ENCODE measurements around the gene GNLY.

GNLY gene

DNA sequence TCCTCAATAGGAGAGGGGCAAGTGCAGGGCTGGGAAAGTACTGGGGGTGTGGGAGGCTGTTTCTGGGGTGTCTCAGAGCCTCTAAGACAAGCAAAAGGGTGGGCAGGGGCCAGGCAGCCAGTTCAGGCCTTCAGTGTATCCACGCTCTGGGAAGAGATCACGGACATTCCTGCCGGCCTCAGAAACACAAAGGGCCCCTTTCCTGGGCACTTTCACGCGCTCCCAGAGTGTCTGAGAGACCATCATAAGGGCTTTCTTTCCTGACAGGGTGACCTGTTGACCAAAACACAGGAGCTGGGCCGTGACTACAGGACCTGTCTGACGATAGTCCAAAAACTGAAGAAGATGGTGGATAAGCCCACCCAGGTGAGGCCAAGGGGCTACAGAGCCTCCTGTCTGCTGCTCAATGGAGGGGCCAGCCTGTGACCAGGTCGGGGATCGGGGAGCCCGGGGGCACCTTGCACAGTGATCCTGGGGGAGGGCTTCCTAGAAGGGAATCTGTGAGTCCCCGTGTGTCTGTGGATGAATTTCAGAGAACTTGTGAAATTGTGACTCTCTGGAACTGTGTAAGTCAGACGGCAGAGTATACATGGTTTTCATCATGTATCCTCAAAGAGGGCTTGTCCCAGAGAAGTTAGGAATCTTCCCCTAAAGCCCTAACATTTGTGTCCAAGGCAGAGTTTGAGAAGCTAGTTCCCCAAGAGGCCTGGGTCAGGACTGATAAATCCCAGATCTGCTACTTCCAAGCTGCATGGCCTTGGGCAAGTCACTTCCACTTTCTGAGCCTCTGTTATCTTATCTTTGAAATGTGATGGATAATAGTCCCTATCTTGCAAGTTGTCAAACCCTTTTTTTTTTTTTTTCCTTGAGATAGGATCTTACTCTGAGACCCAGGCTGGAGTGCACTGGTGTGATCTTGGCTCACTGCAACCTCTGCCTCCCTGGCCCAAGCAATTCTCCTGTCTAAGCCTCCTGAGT is 1.8 kb downstream of the GNLY start:
- no peak for DNase-seq (ENCODE audit: insufficient read length)
- no peak for FAIRE-seq
- TF ChIP-seq POLR2A (IDR thresholded peaks at IDR 0.05; ENCODE audit: low read depth, low read length), result no peak
- no peak for TF ChIP-seq TAF1 (IDR thresholded peaks at IDR 0.05; ENCODE audit: borderline replicate concordance, low read depth, low read length)
- no peak for TF ChIP-seq POLR2AphosphoS5 (IDR thresholded peaks at IDR 0.05; ENCODE audit: low read depth, low read length)

- TF ChIP-seq POLR2A (IDR thresholded peaks at IDR 0.05; ENCODE audit: low read depth, low read length), result no peak
- TF ChIP-seq TAF1 (IDR thresholded peaks at IDR 0.05; ENCODE audit: borderline replicate concordance, low read depth, low read length), result no peak
- TF ChIP-seq POLR2AphosphoS5 (IDR thresholded peaks at IDR 0.05; ENCODE audit: low read depth, low read length), result no peak
- DNase-seq (ENCODE audit: insufficient read length) (no peak), FAIRE-seq (no peak)
Measured at GRCh38 chr2:85697096-85697495, 2.9 kb downstream of the GNLY start.

- no peak for DNase-seq (ENCODE audit: insufficient read length)
- TF ChIP-seq TAF1 (IDR thresholded peaks at IDR 0.05; ENCODE audit: borderline replicate concordance, low read depth, low read length), result no peak
- TF ChIP-seq POLR2AphosphoS5 (IDR thresholded peaks at IDR 0.05; ENCODE audit: low read depth, low read length), result no peak
- TF ChIP-seq POLR2A (IDR thresholded peaks at IDR 0.05; ENCODE audit: low read depth, low read length), result no peak
- FAIRE-seq, result no peak
Measured at GRCh38 chr2:85697716-85698115, 3.6 kb downstream of the GNLY start.

- FAIRE-seq (no peak), DNase-seq (ENCODE audit: insufficient read length) (no peak)
- no peak for TF ChIP-seq POLR2AphosphoS5 (IDR thresholded peaks at IDR 0.05; ENCODE audit: low read depth, low read length)
Measured at GRCh38 chr2:85698184-85698879, 4.2 kb downstream of the GNLY start.

- no peak for FAIRE-seq
- DNase-seq (ENCODE audit: insufficient read length), result no peak
- TF ChIP-seq TAF1 (IDR thresholded peaks at IDR 0.05; ENCODE audit: borderline replicate concordance, low read depth, low read length), result no peak
- no peak for TF ChIP-seq POLR2AphosphoS5 (IDR thresholded peaks at IDR 0.05; ENCODE audit: low read depth, low read length)
Measured at GRCh38 chr2:85698880-85699254, 4.7 kb downstream of the GNLY start.

DNA sequence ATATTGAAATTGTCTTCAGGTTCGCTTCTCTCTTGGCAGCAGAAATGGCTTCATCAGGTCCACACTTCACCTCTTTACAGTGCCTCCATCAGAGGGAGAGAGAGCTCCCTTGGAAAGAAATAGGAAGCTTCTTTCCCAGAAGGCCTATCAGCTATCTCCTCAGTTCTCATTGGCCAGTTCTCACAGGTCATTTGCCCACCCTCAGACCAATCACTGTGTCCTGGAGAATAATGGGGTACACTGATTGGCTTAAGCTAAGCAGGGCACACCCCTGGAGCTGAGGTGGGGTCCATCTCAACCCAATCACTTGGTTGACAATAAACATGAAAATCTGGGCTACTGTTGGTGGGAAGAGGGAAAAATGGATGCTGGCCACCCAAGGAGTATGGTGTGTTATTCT is 5.2 kb downstream of the GNLY start:
- TF ChIP-seq POLR2A (IDR thresholded peaks at IDR 0.05; ENCODE audit: low read depth, low read length) (no peak), TAF1 (IDR thresholded peaks at IDR 0.05; ENCODE audit: borderline replicate concordance, low read depth, low read length) (no peak), POLR2AphosphoS5 (IDR thresholded peaks at IDR 0.05; ENCODE audit: low read depth, low read length) (no peak)
- DNase-seq (ENCODE audit: insufficient read length) (no peak), FAIRE-seq (no peak)

GRCh38 chr2:85702172-85702571 is 8.0 kb downstream of the GNLY start:
- TF ChIP-seq TAF1 (IDR thresholded peaks at IDR 0.05; ENCODE audit: borderline replicate concordance, low read depth, low read length) (no peak), POLR2AphosphoS5 (IDR thresholded peaks at IDR 0.05; ENCODE audit: low read depth, low read length) (no peak), POLR2A (IDR thresholded peaks at IDR 0.05; ENCODE audit: low read depth, low read length) (no peak)
- FAIRE-seq (no peak), DNase-seq (ENCODE audit: insufficient read length) (no peak)

DNA sequence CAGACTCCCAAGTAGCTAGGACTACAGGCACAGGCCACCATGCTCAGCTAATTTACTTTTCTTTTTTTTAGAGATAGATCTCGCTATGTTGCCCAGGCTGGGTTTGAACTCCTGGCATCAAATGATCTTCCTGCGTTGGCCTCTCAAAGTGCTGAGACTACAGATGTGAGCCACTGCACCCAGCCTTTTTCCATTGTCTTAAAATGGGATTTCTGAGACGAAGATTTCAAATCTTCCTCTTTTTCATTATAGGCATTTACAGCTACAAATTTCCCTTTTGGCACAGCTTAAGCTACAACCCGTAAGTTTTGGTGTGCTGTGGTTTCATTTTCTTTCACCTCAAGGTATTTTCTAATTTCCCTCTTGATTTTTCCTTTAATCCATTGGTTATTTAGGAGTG is 8.6 kb downstream of the GNLY start:
- TF ChIP-seq POLR2AphosphoS5 (IDR thresholded peaks at IDR 0.05; ENCODE audit: low read depth, low read length) (no peak), POLR2A (IDR thresholded peaks at IDR 0.05; ENCODE audit: low read depth, low read length) (no peak), TAF1 (IDR thresholded peaks at IDR 0.05; ENCODE audit: borderline replicate concordance, low read depth, low read length) (no peak)
- DNase-seq (ENCODE audit: insufficient read length) (no peak), FAIRE-seq (no peak)

DNA sequence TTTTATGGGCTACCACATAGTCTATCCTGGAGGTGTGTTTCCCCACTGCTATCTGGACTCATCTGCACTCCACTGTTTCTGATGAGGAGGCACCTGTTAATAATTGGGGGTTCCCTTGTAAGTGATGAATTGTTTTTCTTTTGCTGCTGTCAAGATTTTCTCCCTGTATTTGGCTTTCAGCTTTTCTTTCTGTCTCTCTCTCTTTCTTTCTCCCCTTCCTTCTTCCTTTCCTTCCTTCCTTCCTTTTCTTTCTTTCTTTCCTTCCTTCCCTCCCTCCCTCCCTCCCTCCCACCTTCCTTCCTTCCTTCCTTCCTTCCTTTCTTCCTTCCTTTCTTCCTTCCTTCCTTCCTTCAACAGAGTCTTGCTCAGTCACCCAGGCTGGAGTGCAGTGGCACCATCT is 9.2 kb downstream of the GNLY start:
- no peak for DNase-seq (ENCODE audit: insufficient read length)
- no peak for TF ChIP-seq TAF1 (IDR thresholded peaks at IDR 0.05; ENCODE audit: borderline replicate concordance, low read depth, low read length)
- TF ChIP-seq POLR2AphosphoS5 (IDR thresholded peaks at IDR 0.05; ENCODE audit: low read depth, low read length), result no peak
- TF ChIP-seq POLR2A (IDR thresholded peaks at IDR 0.05; ENCODE audit: low read depth, low read length), result no peak
- FAIRE-seq, result no peak

GRCh38 chr2:85704038-85704437 is 9.9 kb downstream of the GNLY start:
- no peak for TF ChIP-seq POLR2AphosphoS5 (IDR thresholded peaks at IDR 0.05; ENCODE audit: low read depth, low read length)
- TF ChIP-seq POLR2A (IDR thresholded peaks at IDR 0.05; ENCODE audit: low read depth, low read length), result no peak
- TF ChIP-seq TAF1 (IDR thresholded peaks at IDR 0.05; ENCODE audit: borderline replicate concordance, low read depth, low read length), result no peak
- DNase-seq (ENCODE audit: insufficient read length) (no peak), FAIRE-seq (no peak)

- TF ChIP-seq POLR2A (IDR thresholded peaks at IDR 0.05; ENCODE audit: low read depth, low read length), result no peak
- TF ChIP-seq TAF1 (IDR thresholded peaks at IDR 0.05; ENCODE audit: borderline replicate concordance, low read depth, low read length), result no peak
- TF ChIP-seq POLR2AphosphoS5 (IDR thresholded peaks at IDR 0.05; ENCODE audit: low read depth, low read length), result no peak
- FAIRE-seq (no peak), DNase-seq (ENCODE audit: insufficient read length) (no peak)
Measured at GRCh38 chr2:85704800-85705679, 10.9 kb downstream of the GNLY start.
